H1 (cell line): ENCODE measurements around the gene CLDN14.

Source experiments
- ATF2 ChIP-seq: IDR thresholded peaks from 2 replicates; pipeline ENCODE4 v1.6.1; 2012; ENCODE audit warnings: low read length, inconsistent platforms
- CBX5 ChIP-seq: fragments of 300-800, 300-1000 bp; sonication (generic); IDR thresholded peaks from 2 replicates; pipeline ENCODE4 v1.7.1; 2016; ENCODE audit warnings: antibody characterized with exemption, low read length, low read depth
- CEBPB ChIP-seq: IDR thresholded peaks from 2 replicates; pipeline ENCODE4 v1.6.1; 2012; ENCODE audit warnings: low read depth, low read length
- CHD7 ChIP-seq: fragments of 300-600 bp; sonication (generic); IDR thresholded peaks from 2 replicates; pipeline ENCODE4 v1.7.1; 2012; ENCODE audit warnings: low read length, moderate library complexity, mild to moderate bottlenecking, inconsistent platforms; ENCODE audit not compliant: insufficient replicate concordance
- CTCF ChIP-seq, 3 experiments: IDR thresholded peaks; 1 replicate in 2 of 3; 2 replicates in 1 of 3; pipeline versions ENCODE4 v1.5.1 to v1.6.1; 2011; ENCODE audit warnings: low read length in 3 of 3, mild to moderate bottlenecking in 3 of 3, inconsistent platforms in 2 of 3, low read depth in 1 of 3, moderate library complexity in 1 of 3; ENCODE audit not compliant: insufficient read depth in 1 of 3; ENCODE audit errors: control extremely low read depth in 1 of 3
- EGR1 ChIP-seq: IDR thresholded peaks from 2 replicates; pipeline ENCODE4 v1.6.1; 2011; ENCODE audit warnings: low read depth, low read length, borderline replicate concordance
- EP300 ChIP-seq, 2 experiments: IDR thresholded peaks; 1 replicate in 1 of 2; 2 replicates in 1 of 2; pipeline ENCODE4 v1.6.1; 2011 to 2012; ENCODE audit warnings: low read depth in 2 of 2, low read length in 2 of 2, mild to moderate bottlenecking in 2 of 2, borderline replicate concordance in 1 of 2, inconsistent platforms in 1 of 2, moderate library complexity in 1 of 2
- NRF1 ChIP-seq: IDR thresholded peaks from 2 replicates; pipeline ENCODE4 v1.6.1; 2011; ENCODE audit warnings: mild to moderate bottlenecking, low read depth, low read length, improper control_type of control experiment
- POLR2A ChIP-seq, 2 experiments: IDR thresholded peaks; 1 replicate in 1 of 2; 2 replicates in 1 of 2; pipeline ENCODE4 v1.6.1; 2011; ENCODE audit warnings: low read depth in 2 of 2, low read length in 2 of 2, mild to moderate bottlenecking in 2 of 2; ENCODE audit errors: control extremely low read depth in 1 of 2
- POLR2AphosphoS5 ChIP-seq: IDR thresholded peaks from 2 replicates; pipeline ENCODE4 v1.6.1; 2011; ENCODE audit warnings: low read depth, low read length
- SIN3A ChIP-seq, 2 experiments: IDR thresholded peaks in 1 of 2; conservative IDR thresholded peaks in 1 of 2; 2 replicates each; pipeline ENCODE4 v1.6.1; 2011 to 2012; ENCODE audit warnings: low read length in 2 of 2, improper control_type of control experiment in 1 of 2, low read depth in 1 of 2, mild to moderate bottlenecking in 1 of 2
- SRF ChIP-seq: IDR thresholded peaks from 2 replicates; pipeline ENCODE4 v1.6.1; 2011; ENCODE audit warnings: mild to moderate bottlenecking, low read depth, low read length, moderate library complexity

GRCh38 chr21:36487641-36488307 is 7.9 kb upstream of the CLDN14 start:
- TF ChIP-seq SIN3A (conservative IDR thresholded peaks at IDR 0.05 in 1 of 2, IDR thresholded peaks at IDR 0.05 in 1 of 2; ENCODE audit: low read depth in 1 of 2, low read length in 2 of 2) (no peak), CTCF (IDR thresholded peaks at IDR 0.05; ENCODE audit: control extremely low read depth in 1 of 3, insufficient read depth in 1 of 3, low read depth in 1 of 3, low read length in 3 of 3) (no peak), CHD7 (no peak), EGR1 (no peak), POLR2AphosphoS5 (no peak), EP300 (IDR thresholded peaks at IDR 0.05; ENCODE audit: borderline replicate concordance in 1 of 2, low read depth in 2 of 2, low read length in 2 of 2) (no peak), CBX5 (no peak), NRF1 (no peak), ATF2 (no peak), CEBPB (no peak), POLR2A (IDR thresholded peaks at IDR 0.05; ENCODE audit: control extremely low read depth in 1 of 2, low read depth in 2 of 2, low read length in 2 of 2) (no peak), SRF (no peak)
